Dermis microvascular lymphatic vessel endothelial cell (primary cell): ENCODE results near the gene ABLIM3. TPM values are rescaled to one million over a fixed set of nuclear protein-coding genes. Genes with fewer than 3 reads are reported as not detected.

ENCODE experiments used
- DNase-seq, 2 donors: peaks; one replicate each; pipeline versions ENCODE4 v3.0.0 to v3.0.0-alpha.2; 2010; ENCODE audit warnings: low read depth in 2 of 2
- total RNA-seq: library from RNA; depleted of rRNA; stranded (reverse); fragments of >200 nt; gene quantifications from 2 replicates; pipeline ENCODE4 v1.2.1, GENCODE V29; 2014

ABLIM3 gene
- total RNA-seq, 1 donor from 2014 or later, result 19.5 TPM

- DNase-seq, result peak in 1 of 2 donors; percentile 64
Observed at GRCh38 chr5:149186506-149186905, 45.2 kb downstream of the ABLIM3 start.

- peak in 1 of 2 donors; percentile 68 for DNase-seq
Observed at GRCh38 chr5:149187617-149188016, 46.3 kb downstream of the ABLIM3 start.

- DNase-seq, result no peak
Observed at GRCh38 chr5:149188383-149188782, 47.1 kb downstream of the ABLIM3 start.

GRCh38 chr5:149195337-149195887 is 54.1 kb downstream of the ABLIM3 start:
- DNase-seq, result peak; percentile 83 to 92

- DNase-seq, result no peak
Observed at GRCh38 chr5:149195962-149196361, 54.7 kb downstream of the ABLIM3 start.

- no peak for DNase-seq
Observed at GRCh38 chr5:149198148-149198547, 56.9 kb downstream of the ABLIM3 start.

GRCh38 chr5:149200355-149200754 is 59.1 kb downstream of the ABLIM3 start:
- DNase-seq, result peak; percentile 92 to 99

GRCh38 chr5:149201121-149201637 is 59.9 kb downstream of the ABLIM3 start:
- DNase-seq, result no peak

GRCh38 chr5:149202910-149203451 is 61.7 kb downstream of the ABLIM3 start:
- DNase-seq, result no peak

- DNase-seq, result peak in 1 of 2 donors; percentile 47
Observed at GRCh38 chr5:149203921-149204441, 62.7 kb downstream of the ABLIM3 start.

GRCh38 chr5:149205625-149206523 is 64.6 kb downstream of the ABLIM3 start:
- DNase-seq, result peak in 1 of 2 donors; percentile 57

GRCh38 chr5:149206524-149207141 is 65.3 kb downstream of the ABLIM3 start:
- DNase-seq, result no peak

GRCh38 chr5:149207831-149208230 is 66.5 kb downstream of the ABLIM3 start:
- peak in 1 of 2 donors; percentile 56 for DNase-seq

GRCh38 chr5:149210225-149210624 is 68.9 kb downstream of the ABLIM3 start:
- peak in 1 of 2 donors; percentile 93 for DNase-seq

GRCh38 chr5:149210968-149211490 is 69.7 kb downstream of the ABLIM3 start:
- DNase-seq, result no peak

- DNase-seq, result no peak
Observed at GRCh38 chr5:149211566-149211965, 70.3 kb downstream of the ABLIM3 start.

- DNase-seq, result peak in 1 of 2 donors; percentile 94
Observed at GRCh38 chr5:149212198-149212951, 71.1 kb downstream of the ABLIM3 start.

GRCh38 chr5:149213264-149213880 is 72.1 kb downstream of the ABLIM3 start:
- DNase-seq, result no peak

GRCh38 chr5:149215478-149216090 is 74.3 kb downstream of the ABLIM3 start:
- DNase-seq, result peak in 1 of 2 donors; percentile 64

GRCh38 chr5:149216496-149216895 is 75.2 kb downstream of the ABLIM3 start:
- DNase-seq, result no peak
